K562 treated with DMSO at 1 percent for 4 hours (cell line): Measurements from ENCODE around the gene USP49. TPM values are rescaled to one million over a fixed set of nuclear protein-coding genes. Genes with fewer than 3 reads are reported as not detected.

Experiments used
- total RNA-seq: library from RNA; unstranded; fragments of 300-600 nt; gene quantifications from 2 replicates; pipeline ENCODE4 v1.2.3, GENCODE V29; 2022; ENCODE audit not compliant: insufficient read depth

The USP49 gene
- 7.7 and 10.6 TPM in 2 replicates for total RNA-seq

GRCh38 chr6:41895300-41896233 lies at the start of gene USP49:
Gene USP49 (minus strand): TSS chr6:41895375. CDS start chr6:41806983, 88,392 bp downstream.

GRCh38 chr6:41941280-41942066 lies 46.3 kb upstream of the USP49 start, which contains the start of gene CCND3:
Gene CCND3 (minus strand): TSS chr6:41941808. CDS start chr6:41941649, 159 bp downstream.

DNA sequence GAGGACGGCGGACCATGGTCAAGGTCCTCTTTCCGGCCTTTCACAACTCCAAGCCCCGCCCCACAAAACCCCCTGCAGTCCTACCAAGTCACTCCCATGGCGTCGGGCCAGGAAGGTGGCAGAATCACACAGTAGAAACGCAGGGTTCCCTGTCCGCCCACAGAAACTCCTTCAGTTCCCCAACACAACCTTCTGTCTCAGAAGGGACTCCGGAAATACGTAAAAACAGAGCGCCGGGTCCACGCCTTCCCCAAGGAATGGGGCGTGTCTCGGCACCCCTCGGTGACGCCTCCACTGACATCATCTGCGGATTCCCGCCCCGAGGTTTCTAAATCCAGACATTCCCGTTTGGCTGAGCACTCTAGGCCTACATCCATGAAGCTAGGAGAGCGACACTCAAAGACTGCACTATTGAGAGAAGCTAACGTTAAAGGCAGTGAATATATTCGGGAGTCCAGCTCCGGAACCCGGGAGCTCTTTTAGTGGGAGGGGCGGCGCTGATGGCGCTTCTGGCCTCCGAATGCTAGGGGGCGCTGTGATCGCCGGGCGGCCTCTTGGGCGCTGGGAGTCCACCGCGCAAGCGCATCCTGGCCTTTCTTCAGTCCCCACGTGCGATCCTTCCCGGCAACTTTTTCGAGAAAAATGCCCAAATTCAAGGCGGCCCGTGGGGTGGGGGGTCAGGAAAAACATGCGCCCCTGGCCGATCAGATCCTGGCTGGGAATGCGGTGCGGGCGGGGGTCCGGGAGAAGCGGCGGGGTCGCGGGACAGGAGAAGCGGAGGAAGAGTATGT lies 25.9 kb upstream of the USP49 start, which contains the start of the genes BYSL and MED20:
Gene BYSL, plus strand, starts transcription at position 579 of the 791 bp plus-strand sequence. Its CDS starts 64 bp downstream, at position 643.
Gene MED20, minus strand, starts transcription at position 219 of the 791 bp plus-strand sequence. Its CDS starts 121 bp downstream, at position 98.

GRCh38 chr6:41787219-41787917 lies 107.8 kb downstream of the USP49 start, which contains the start of gene TOMM6:
Gene TOMM6 (plus strand): TSS chr6:41787694. CDS start chr6:41787698, 4 bp downstream.

GRCh38 chr6:41780551-41781365 lies 114.4 kb downstream of the USP49 start, which contains the start of gene PRICKLE4:
Gene PRICKLE4 (plus strand): TSS chr6:41780782. CDS start chr6:41783474, 2,692 bp downstream.

DNA sequence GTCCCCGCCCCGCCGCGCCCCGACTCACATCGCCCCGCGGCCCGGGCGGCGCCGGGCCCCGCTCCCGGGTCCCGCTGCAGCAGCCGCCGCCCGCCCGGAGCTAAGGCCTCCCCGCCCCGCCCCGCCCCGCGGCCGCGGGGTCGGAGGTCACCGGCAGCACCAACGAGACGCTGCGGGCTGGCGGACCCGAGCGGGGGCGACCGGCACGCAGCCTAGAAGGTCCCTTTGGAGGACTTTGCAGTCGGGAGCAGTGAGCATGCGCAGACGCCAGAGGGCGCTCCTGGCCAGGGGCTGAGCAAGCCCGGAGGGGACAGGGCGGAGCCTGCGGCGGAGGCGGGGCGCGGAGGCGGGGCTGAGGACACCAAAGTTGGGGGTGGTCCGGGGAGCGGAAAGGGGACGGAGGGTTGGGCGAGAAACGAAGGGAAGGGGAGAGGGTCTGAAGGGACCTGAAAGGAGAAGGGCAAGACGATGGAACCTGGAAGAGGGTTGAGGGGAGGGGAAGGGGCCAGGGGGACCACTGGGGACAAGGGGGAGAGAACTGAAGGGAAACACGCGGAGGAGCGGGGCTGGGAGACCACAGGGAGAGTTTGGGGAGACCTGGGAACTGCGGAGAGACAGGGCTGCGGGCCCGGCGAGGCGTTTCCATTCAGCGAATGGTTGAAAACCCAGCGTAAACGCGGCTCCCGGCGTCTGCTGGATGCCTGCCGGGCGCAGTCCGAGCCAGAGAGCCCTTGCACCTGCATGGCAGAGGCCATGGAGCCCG lies 115.2 kb downstream of the USP49 start, which contains the start of gene FRS3:
Gene FRS3, minus strand, starts transcription at position 113 of the 763 bp plus-strand sequence. CDS start 2,913 bp downstream, outside the sequence.

GRCh38 chr6:41747256-41748101 lies 147.7 kb downstream of the USP49 start, which contains the start of gene PGC:
Gene PGC (minus strand): TSS chr6:41747397. CDS start chr6:41747334, 63 bp downstream.

Other genes starting within 250 kb of the USP49 start
- 2.4 and 3.4 TPM in 2 replicates for gene TFEB, start 159.8 kb downstream of the USP49 start, total RNA-seq
- 1.0 and 1.1 TPM in 2 replicates for gene PGC, start 148.0 kb downstream of the USP49 start, total RNA-seq
- gene FRS3, start 115.5 kb downstream of the USP49 start, total RNA-seq = 4.5 and 5.4 TPM in 2 replicates
- 1.2 TPM in 1 of 2 replicates, not detected in the other for gene PRICKLE4, start 114.6 kb downstream of the USP49 start, total RNA-seq
- gene TOMM6, start 107.7 kb downstream of the USP49 start, total RNA-seq = 449 and 456 TPM in 2 replicates
- 14.9 and 17.4 TPM in 2 replicates for gene MED20, start 25.8 kb upstream of the USP49 start, total RNA-seq
- gene BYSL, start 26.1 kb upstream of the USP49 start, total RNA-seq = 14.5 and 17.8 TPM in 2 replicates
- 168 and 178 TPM in 2 replicates for gene CCND3, start 46.4 kb upstream of the USP49 start, total RNA-seq
- gene TAF8, start 155.1 kb upstream of the USP49 start, total RNA-seq = 14.2 and 19.9 TPM in 2 replicates
- gene C6orf132, start 247.2 kb upstream of the USP49 start, total RNA-seq = 0.11 TPM in 1 of 2 replicates, not detected in the other